Measurements from ENCODE around the gene ZFP36. TPM values are rescaled to one million over a fixed set of nuclear protein-coding genes. Genes with fewer than 3 reads are reported as not detected.

The ZFP36 gene
- total RNA-seq, 1 donor from 2014 or later = 4.0 TPM

DNA sequence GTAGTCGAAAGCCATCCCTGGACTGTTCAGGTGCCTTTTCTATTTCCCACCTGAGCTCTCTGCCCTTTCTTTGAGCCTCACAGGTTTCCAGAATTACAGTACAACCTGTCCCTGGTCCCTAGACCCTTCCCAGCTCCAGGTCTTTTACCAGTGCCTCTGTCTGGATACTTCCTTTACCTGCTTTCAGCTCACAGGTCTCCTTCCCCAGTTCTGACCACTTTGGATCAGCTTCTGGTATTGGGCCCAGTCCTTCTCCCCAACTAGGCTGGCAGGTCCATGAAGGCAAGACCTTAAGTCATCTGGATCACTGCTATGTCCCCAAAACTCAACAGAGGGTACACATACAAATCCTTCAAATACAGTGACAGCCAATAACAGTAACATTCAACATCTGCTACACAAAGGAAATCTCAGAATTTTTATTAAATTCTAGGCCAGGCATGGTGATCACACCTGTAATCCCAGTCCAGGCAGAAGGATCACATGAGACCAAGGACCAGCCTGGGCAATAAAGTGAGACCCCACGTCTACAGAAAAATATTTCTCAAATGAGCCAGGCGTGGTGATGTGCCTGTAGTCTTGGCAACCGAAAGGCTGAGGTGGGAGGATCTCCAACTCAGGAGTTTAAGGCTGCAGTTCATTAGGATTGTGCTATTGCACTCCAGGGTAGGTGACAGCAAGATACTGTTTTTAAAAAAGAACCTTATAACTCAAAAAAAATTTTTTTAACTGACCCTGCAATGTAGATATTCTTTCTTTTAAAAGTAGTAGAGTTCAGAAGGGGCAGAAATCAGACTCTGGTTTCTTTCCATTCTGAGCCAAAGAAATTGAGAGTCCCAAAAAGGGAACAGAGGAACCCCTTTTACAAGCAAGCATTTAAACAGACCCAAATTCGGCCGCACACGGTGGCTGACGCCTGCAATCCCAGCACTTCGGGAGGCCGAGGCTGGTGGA, 27.8 kb downstream of the ZFP36 start:
- Mint-ChIP-seq H3K27me3 (ENCODE audit: low read depth) (peaks cover 12% of the 10 kb centered on the region), H3K36me3 (ENCODE audit: low read depth) (peaks cover 17% of the 10 kb centered on the region), H3K27ac (ENCODE audit: unreplicated experiment) (peak overlapping the region; percentile 81), H3K9me3 (no peaks in the 10 kb centered on the region), H3K4me3 (peak overlapping the region; percentile 100), H3K4me1 (peaks cover 31% of the 10 kb centered on the region)
- no peak for DNase-seq (ENCODE audit: low read depth, low spot score)
- TF ChIP-seq, protein P1, sequence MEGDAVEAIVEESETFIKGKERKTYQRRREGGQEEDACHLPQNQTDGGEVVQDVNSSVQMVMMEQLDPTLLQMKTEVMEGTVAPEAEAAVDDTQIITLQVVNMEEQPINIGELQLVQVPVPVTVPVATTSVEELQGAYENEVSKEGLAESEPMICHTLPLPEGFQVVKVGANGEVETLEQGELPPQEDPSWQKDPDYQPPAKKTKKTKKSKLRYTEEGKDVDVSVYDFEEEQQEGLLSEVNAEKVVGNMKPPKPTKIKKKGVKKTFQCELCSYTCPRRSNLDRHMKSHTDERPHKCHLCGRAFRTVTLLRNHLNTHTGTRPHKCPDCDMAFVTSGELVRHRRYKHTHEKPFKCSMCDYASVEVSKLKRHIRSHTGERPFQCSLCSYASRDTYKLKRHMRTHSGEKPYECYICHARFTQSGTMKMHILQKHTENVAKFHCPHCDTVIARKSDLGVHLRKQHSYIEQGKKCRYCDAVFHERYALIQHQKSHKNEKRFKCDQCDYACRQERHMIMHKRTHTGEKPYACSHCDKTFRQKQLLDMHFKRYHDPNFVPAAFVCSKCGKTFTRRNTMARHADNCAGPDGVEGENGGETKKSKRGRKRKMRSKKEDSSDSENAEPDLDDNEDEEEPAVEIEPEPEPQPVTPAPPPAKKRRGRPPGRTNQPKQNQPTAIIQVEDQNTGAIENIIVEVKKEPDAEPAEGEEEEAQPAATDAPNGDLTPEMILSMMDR (conservative IDR thresholded peaks at IDR 0.05) = no peak

DNA sequence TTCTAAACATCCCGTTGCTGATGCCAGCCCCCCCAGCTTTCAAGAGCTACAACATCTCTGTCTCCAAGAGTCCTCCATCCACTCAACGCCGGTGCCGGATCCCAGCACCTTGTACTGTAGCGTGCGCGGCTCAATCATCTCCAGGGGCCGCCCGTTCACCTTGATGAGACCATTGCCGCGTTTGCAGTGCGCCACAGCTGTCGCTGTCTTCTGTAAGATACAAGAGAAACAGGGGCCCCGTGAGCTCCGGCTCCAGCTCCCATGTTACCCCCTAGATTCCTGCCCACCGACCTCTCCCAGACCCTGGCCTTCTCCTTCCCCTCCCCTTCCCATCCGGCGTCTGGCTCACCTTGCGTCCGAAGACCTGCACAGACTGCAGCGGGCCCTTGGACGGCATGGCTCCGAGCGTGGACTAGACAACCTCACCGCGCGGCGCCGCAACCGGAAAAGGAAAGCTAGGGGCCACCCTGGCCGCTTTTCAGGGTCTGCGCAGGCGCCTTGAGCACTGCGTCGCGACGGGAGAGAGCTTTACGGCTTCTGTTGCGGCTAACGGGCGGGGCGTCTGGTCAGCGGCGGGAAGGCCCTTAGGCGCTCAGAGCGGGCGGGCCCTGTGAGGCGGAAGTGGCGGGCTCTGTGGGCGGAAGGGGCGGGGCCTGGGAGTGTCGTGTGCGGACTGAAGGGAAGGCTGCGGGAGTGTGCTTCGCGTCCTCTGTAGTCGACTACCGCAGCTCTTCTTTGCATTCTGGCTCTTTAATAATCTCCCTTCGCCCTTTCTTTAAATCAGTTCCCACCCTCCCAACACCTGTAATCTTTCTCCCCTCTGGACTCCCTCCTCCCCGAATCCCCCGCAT, 29.1 kb downstream of the ZFP36 start, which contains the start of gene RPS16:
RPS16 (minus strand) TSS at position 451 of the 851 bp plus-strand sequence; CDS start at position 397, 54 bp downstream.
- Mint-ChIP-seq H3K36me3 (ENCODE audit: low read depth) (peaks cover 15% of the 10 kb centered on the region), H3K4me1 (peaks cover 34% of the 10 kb centered on the region), H3K27ac (ENCODE audit: unreplicated experiment) (peak within 1 kb of the TSS; percentile 100), H3K4me3 (peak within 1 kb of the TSS; percentile 100), H3K9me3 (no peaks in the 10 kb centered on the region), H3K27me3 (ENCODE audit: low read depth) (peaks cover 10% of the 10 kb centered on the region)
- TF ChIP-seq, protein P1 (conservative IDR thresholded peaks at IDR 0.05) = no peak
- DNase-seq (ENCODE audit: low read depth, low spot score) = peak; percentile 98

- H3K4me3 Mint-ChIP-seq = peak overlapping the region; percentile 100
These were observed 29.7 kb downstream of the ZFP36 start for GRCh38 chr19:39436350-39436716.

DNA sequence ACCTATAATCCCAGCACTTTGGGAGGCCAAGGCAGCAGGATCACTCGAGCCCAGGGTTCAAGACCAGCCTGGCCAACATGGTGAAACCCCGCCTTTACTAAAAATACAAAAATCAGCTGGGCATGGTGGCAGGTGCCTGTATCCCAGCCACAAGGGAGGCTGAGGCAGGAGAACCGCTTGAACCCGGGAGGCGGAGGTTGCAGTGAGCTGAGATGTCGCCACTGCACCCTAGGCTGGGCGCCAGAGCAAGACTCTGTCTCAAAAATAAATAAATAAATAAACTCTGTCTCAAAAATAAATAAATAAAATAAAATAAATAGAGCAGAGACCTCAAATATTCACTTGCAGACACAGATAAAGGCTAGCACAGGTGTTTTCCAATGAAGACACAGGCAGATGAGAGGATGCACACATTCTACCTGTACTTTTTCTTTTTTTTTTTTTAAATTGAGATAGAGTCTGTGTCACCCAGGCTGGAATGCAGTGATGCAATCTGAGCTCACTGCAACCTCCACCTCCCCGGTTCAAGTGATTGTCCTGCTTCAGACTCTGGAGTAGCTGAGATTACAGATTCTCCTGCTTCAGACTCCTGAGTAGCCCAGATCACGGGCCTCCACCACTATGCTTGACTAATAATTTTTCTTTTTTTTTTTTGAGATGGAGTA, 31.8 kb downstream of the ZFP36 start:
- TF ChIP-seq, protein P1 (conservative IDR thresholded peaks at IDR 0.05) = no peak
- Mint-ChIP-seq H3K27ac (ENCODE audit: unreplicated experiment) (no peak overlapping the region), H3K4me1 (peaks cover 32% of the 10 kb centered on the region), H3K4me3 (no peak overlapping the region), H3K36me3 (ENCODE audit: low read depth) (peaks cover 12% of the 10 kb centered on the region), H3K9me3 (no peaks in the 10 kb centered on the region), H3K27me3 (ENCODE audit: low read depth) (peaks cover 10% of the 10 kb centered on the region)
- no peak for DNase-seq (ENCODE audit: low read depth, low spot score)

More at GRCh38 chr19:39436350-39436716, 29.7 kb downstream of the ZFP36 start:
- no peak for DNase-seq (ENCODE audit: low read depth, low spot score)
- TF ChIP-seq, protein P1 (conservative IDR thresholded peaks at IDR 0.05) = no peak
- peaks cover 32% of the 10 kb centered on the region for H3K4me1 Mint-ChIP-seq
- H3K27me3 Mint-ChIP-seq (ENCODE audit: low read depth) = peaks cover 10% of the 10 kb centered on the region
- H3K36me3 Mint-ChIP-seq (ENCODE audit: low read depth) = peaks cover 15% of the 10 kb centered on the region
- no peaks in the 10 kb centered on the region for H3K9me3 Mint-ChIP-seq
- H3K27ac Mint-ChIP-seq (ENCODE audit: unreplicated experiment) = peak overlapping the region; percentile 97

Data from neural crest cell (in vitro differentiated cells).